ENCODE measurements around the gene RPN2. TPM values are rescaled to one million over a fixed set of nuclear protein-coding genes. Genes with fewer than 3 reads are reported as not detected.

RPN2 gene
- total RNA-seq, 3 donors from 2014 or later: 106 to 193 (median 127) TPM

DNA sequence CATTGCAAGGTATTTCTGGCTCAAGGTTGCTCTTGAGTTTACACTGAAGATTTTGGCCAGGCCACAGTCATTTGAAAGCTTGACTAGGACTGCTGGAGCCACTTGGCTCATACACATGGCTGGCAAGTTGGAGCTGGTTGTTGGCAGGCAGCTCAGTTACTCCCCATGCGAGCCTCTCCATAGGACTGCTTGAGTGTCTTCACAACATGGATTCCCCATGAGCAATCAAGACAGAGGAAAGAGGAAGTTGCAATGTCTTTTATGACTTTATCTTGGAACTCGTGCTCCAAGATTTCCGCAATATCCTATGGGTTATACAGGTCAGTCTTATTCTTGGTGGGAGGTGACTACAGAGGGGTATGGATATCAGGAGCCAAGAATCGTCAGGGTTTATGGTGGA lies 109.0 kb downstream of the RPN2 start:
- TF ChIP-seq CTCF (IDR thresholded peaks at IDR 0.05): no peak
- intact Hi-C loops (cut with DNase I, micrococcal nuclease): no loop called here
- Histone ChIP-seq H3K4me1 (ENCODE audit: low read depth) (peaks cover 11% of the 10 kb centered on the region), H3K36me3 (ENCODE audit: low read depth) (no peaks in the 10 kb centered on the region), H3K4me3 (no peak overlapping the region), H3K9me3 (no peaks in the 10 kb centered on the region)
- DNase-seq (no peak), ATAC-seq (peak; percentile 14)

DNA sequence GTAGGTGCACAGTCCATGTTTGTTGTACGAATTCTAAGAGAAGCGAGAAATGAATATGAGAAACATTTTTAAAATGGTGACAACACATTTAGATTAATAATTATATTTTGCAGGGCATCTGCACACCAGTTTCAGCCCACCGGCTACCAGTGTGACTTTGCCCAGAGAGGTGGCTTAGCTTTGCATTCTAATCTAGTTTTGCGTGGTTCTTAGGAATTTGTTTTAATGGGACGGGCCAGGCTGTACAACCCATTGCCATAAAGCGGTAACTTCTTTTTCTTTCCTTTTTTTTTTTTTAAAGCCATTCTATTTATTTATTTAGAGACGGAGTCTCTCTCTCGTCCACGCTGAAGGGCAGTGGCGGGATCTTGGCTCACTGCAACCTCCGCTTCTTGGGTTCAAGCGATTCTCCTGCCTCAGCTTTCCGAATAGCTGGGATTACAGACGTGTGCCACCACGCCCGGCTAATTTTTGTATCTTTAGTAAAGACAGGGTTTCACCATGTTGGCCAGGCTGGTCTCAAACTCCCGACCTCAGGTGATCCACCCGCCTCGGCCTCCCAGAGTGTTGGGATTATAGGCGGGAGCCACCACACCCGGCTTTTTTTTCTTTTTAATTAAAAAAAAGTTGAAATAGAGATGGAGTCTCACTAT lies 111.2 kb downstream of the RPN2 start:
- ATAC-seq (no peak), DNase-seq (no peak)
- Histone ChIP-seq H3K9me3 (no peaks in the 10 kb centered on the region), H3K36me3 (ENCODE audit: low read depth) (no peaks in the 10 kb centered on the region), H3K4me1 (ENCODE audit: low read depth) (peaks cover 11% of the 10 kb centered on the region), H3K4me3 (peak overlapping the region; percentile 40)
- intact Hi-C loops (cut with DNase I, micrococcal nuclease): no loop called here
- no peak for TF ChIP-seq CTCF (IDR thresholded peaks at IDR 0.05)

Other genes with a start within 250 kb of the RPN2 start
- 100 to 1,000 TPM in 1 of 3 donors, 10 to 100 TPM in 2; 24.1 to 110 (median 48.6) TPM for gene SAMHD1, start 227.6 kb upstream of the RPN2 start, total RNA-seq
- gene RBL1, start 83.3 kb upstream of the RPN2 start, total RNA-seq: 1 to 10 TPM; 5.8 to 7.6 (median 6.6) TPM
- 1 to 10 TPM; 1.4 to 3.1 (median 2.6) TPM for gene MROH8, start 218 bp downstream of the RPN2 start, total RNA-seq
- not detected for gene GHRH, start 82.5 kb downstream of the RPN2 start, total RNA-seq
- gene MANBAL, start 110.3 kb downstream of the RPN2 start, total RNA-seq: 10 to 100 TPM; 38.3 to 49.2 (median 43.2) TPM
- gene SRC, start 166.8 kb downstream of the RPN2 start, total RNA-seq: 100 to 1,000 TPM; 111 to 155 (median 132) TPM

All from mucosa of descending colon (tissue), 3 donors.